GM12873 (cell line): ENCODE measurements around the gene CAND2.

Experiments used
- CTCF ChIP-seq: IDR thresholded peaks from 2 replicates; pipeline ENCODE4 v1.5.1; 2012; ENCODE audit warnings: low read depth, mild to moderate bottlenecking, moderate library complexity, low read length, control low read depth; ENCODE audit not compliant: insufficient read depth; ENCODE audit errors: missing control alignments

Gene CAND2

GRCh38 chr3:12882336-12883310 lies 86.1 kb downstream of the CAND2 start:
- no peak for TF ChIP-seq CTCF

- TF ChIP-seq CTCF, result no peak
These were observed 87.8 kb downstream of the CAND2 start for GRCh38 chr3:12884186-12884680.
